Activated B cell treated with CpG ODN at 0.5 μM for 24 hours (primary cell): ENCODE measurements around the gene GPR42. TPM values are rescaled to one million over a fixed set of nuclear protein-coding genes. Genes with fewer than 3 reads are reported as not detected.

Source experiments
- ATAC-seq: fragments of 200-7000 bp; cut with Tn5 transposase; one replicate; pipeline ENCODE4 v1.10.0; 2021; ENCODE audit warnings: low read depth, mild to moderate bottlenecking, moderate library complexity
- CTCF ChIA-PET: fragments of 350-600 bp; sonication (Branson Sonifier 250); formaldehyde crosslinking; loops from one replicate; lab custom pipeline; 2021; ENCODE audit warnings: antibody characterized with exemption; lab: Charles Lee
- POLR2A ChIA-PET: fragments of 350-600 bp; sonication (Branson Sonifier 250); formaldehyde crosslinking; loops from one replicate; lab custom pipeline; 2021; ENCODE audit warnings: antibody characterized with exemption; lab: Charles Lee
- DNase-seq: peaks from one replicate; pipeline ENCODE4 v3.0.0; 2022
- H3K27ac Mint-ChIP-seq: one replicate; pipeline ENCODE4 v1.8.0; 2020; ENCODE audit warnings: mixed read lengths
- H3K27me3 Mint-ChIP-seq: one replicate; pipeline ENCODE4 v1.8.0; 2021; ENCODE audit warnings: mixed read lengths
- H3K36me3 Mint-ChIP-seq: one replicate; pipeline ENCODE4 v1.8.0; 2021; ENCODE audit warnings: low read depth, mixed read lengths
- H3K4me1 Mint-ChIP-seq: one replicate; pipeline ENCODE4 v1.8.0; 2021; ENCODE audit warnings: mixed read lengths
- H3K4me3 Mint-ChIP-seq: one replicate; pipeline ENCODE4 v1.8.0; 2020; ENCODE audit warnings: mild to moderate bottlenecking, mixed read lengths
- H3K9me3 Mint-ChIP-seq: one replicate; pipeline ENCODE4 v1.8.0; 2020; ENCODE audit warnings: mixed read lengths
- intact Hi-C: fragments of 100-400 bp; cut with micrococcal nuclease; formaldehyde crosslinking; loops from one replicate; pipeline ENCODE4 v1.15.1; 2024
- total RNA-seq: library from RNA; stranded (reverse); gene quantifications from 2 replicates; pipeline ENCODE4 v1.2.3, GENCODE V29; 2022
- TF ChIP-seq, protein P1 (sequence below): fragments of 200-600 bp; IDR thresholded peaks from one replicate; pipeline ENCODE4 v1.8.0; 2022; ENCODE audit warnings: antibody characterized with exemption, mild to moderate bottlenecking

GPR42 gene
- total RNA-seq, 1 donor from 2014 or later: not detected

DNA sequence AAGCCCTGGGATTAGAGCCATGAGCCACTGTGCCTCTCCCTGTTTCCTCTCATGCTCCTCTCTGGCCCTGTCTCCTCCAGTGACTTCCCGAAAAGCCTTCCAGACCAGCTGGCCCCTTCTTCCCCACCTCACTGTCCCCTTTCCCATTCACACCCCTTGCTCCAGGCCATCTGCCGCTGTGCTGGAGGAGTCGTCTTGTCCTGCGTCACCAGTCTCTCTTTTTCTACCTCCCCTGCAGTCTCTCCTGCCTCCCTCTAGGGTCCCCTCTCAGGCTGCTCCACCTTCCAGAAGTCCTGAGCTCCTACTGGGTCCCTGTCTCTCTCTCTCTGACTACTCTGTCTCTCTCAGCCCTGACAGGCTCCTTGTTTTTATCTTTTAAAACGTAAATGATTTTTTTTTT is 28.4 kb upstream of the GPR42 start:
- intact Hi-C loops: loop anchor here (10.0 kb wide), 1 partner anchor 278 kb away; no protein-coding TSS in a partner anchor
- Mint-ChIP-seq H3K27me3 (peaks cover 2% of the 10 kb centered on the region), H3K4me3 (no peak overlapping the region), H3K27ac (peak overlapping the region; percentile 82), H3K9me3 (no peaks in the 10 kb centered on the region), H3K36me3 (peaks cover 92% of the 10 kb centered on the region), H3K4me1 (peaks cover 82% of the 10 kb centered on the region)
- CTCF ChIA-PET: no interaction called here
- POLR2A ChIA-PET: interaction anchor here (0.6 to 2.9 kb wide), 4 partner anchors 8 to 47 kb away, joined by 3 to 23 read pairs (median 5); no protein-coding TSS in a partner anchor
- TF ChIP-seq, protein P1, sequence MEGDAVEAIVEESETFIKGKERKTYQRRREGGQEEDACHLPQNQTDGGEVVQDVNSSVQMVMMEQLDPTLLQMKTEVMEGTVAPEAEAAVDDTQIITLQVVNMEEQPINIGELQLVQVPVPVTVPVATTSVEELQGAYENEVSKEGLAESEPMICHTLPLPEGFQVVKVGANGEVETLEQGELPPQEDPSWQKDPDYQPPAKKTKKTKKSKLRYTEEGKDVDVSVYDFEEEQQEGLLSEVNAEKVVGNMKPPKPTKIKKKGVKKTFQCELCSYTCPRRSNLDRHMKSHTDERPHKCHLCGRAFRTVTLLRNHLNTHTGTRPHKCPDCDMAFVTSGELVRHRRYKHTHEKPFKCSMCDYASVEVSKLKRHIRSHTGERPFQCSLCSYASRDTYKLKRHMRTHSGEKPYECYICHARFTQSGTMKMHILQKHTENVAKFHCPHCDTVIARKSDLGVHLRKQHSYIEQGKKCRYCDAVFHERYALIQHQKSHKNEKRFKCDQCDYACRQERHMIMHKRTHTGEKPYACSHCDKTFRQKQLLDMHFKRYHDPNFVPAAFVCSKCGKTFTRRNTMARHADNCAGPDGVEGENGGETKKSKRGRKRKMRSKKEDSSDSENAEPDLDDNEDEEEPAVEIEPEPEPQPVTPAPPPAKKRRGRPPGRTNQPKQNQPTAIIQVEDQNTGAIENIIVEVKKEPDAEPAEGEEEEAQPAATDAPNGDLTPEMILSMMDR: no peak
- DNase-seq: no peak
- no peak for ATAC-seq

- ChIA-PET POLR2A (interaction anchor here (1.0 to 11.2 kb wide), 9 partner anchors 8 to 133 kb away, joined by 3 to 645 read pairs (median 26); partner anchors contain the start of genes CD22, HAMP and USF2), CTCF (interaction anchor here (2.4 kb wide), 1 partner anchor 14 kb away, joined by 7 read pairs; no protein-coding TSS in a partner anchor)
- TF ChIP-seq, protein P1: no peak
- ATAC-seq (no peak), DNase-seq (peak; percentile 14)
- intact Hi-C loops: loop anchor here (5.0 to 10.0 kb wide), 2 partner anchors 280 to 368 kb away; no protein-coding TSS in a partner anchor
- Mint-ChIP-seq H3K27me3 (peaks cover 2% of the 10 kb centered on the region), H3K4me3 (no peak overlapping the region), H3K4me1 (peaks cover 93% of the 10 kb centered on the region), H3K36me3 (peaks cover 82% of the 10 kb centered on the region), H3K9me3 (no peaks in the 10 kb centered on the region), H3K27ac (peak overlapping the region; percentile 98)
Observed at GRCh38 chr19:35344511-35345031, 26.3 kb upstream of the GPR42 start.

GRCh38 chr19:35345671-35346111 is 25.2 kb upstream of the GPR42 start:
- ChIA-PET POLR2A (interaction anchor here (0.9 to 11.2 kb wide), 11 partner anchors 14 to 204 kb away, joined by 3 to 645 read pairs (median 23); partner anchors contain the start of genes CD22, HAMP and USF2), CTCF (interaction anchor here (0.8 to 2.4 kb wide), 2 partner anchors 11 to 15 kb away, joined by 5 to 7 read pairs; no protein-coding TSS in a partner anchor)
- Mint-ChIP-seq H3K27ac (peak overlapping the region; percentile 98), H3K27me3 (peaks cover 2% of the 10 kb centered on the region), H3K4me3 (peak overlapping the region; percentile 74), H3K9me3 (no peaks in the 10 kb centered on the region), H3K36me3 (peaks cover 71% of the 10 kb centered on the region), H3K4me1 (peaks cover 93% of the 10 kb centered on the region)
- TF ChIP-seq, protein P1: no peak
- ATAC-seq (no peak), DNase-seq (no peak)
- intact Hi-C loops: loop anchor here (2.0 to 10.0 kb wide), 3 partner anchors 205 to 367 kb away; no protein-coding TSS in a partner anchor

DNA sequence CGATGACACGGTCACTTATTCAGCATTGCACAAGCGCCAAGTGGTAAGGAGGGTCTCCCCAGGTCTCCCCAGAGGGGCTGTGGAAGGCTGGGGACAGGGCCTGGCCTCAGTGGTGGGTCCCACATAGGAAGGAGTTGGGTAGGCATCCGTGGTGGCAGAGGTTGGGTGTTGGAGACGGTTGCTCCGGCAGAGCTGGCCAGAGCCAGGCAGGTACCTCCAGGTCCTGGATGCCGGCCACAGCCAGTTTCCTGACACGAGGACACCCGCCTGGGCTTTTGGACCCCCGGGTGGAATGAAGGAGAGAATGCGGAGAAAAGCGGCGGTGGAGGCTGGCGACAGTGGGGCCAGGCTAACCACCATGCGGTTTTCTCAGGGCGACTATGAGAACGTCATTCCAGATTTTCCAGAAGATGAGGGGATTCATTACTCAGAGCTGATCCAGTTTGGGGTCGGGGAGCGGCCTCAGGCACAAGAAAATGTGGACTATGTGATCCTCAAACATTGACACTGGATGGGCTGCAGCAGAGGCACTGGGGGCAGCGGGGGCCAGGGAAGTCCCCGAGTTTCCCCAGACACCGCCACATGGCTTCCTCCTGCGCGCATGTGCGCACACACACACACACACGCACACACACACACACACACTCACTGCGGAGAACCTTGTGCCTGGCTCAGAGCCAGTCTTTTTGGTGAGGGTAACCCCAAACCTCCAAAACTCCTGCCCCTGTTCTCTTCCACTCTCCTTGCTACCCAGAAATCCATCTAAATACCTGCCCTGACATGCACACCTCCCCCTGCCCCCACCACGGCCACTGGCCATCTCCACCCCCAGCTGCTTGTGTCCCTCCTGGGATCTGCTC is 24.4 kb upstream of the GPR42 start:
- CTCF ChIA-PET: interaction anchor here (0.8 to 4.8 kb wide), 7 partner anchors 11 to 122 kb away, joined by 3 to 37 read pairs (median 5); partner anchors contain the start of gene HAMP

More for the DNA sequence above, 24.4 kb upstream of the GPR42 start:
- Mint-ChIP-seq H3K27ac (peak overlapping the region; percentile 98), H3K4me3 (peak overlapping the region; percentile 74), H3K36me3 (peaks cover 64% of the 10 kb centered on the region), H3K27me3 (peaks cover 2% of the 10 kb centered on the region), H3K9me3 (no peaks in the 10 kb centered on the region), H3K4me1 (peaks cover 92% of the 10 kb centered on the region)
- intact Hi-C loops: loop anchor here (1.0 to 10.0 kb wide), 9 partner anchors 9 to 366 kb away; no protein-coding TSS in a partner anchor
- peak; percentile 79 for DNase-seq
- POLR2A ChIA-PET: interaction anchor here (0.9 to 11.2 kb wide), 22 partner anchors 11 to 297 kb away, joined by 3 to 645 read pairs (median 6); partner anchors contain the start of genes CD22, FXYD7, HAMP and USF2
- peak; percentile 53 for ATAC-seq
- TF ChIP-seq, protein P1: no peak
